Measurements from ENCODE around the gene GCGR. TPM values are rescaled to one million over a fixed set of nuclear protein-coding genes. Genes with fewer than 3 reads are reported as not detected.

Gene GCGR
- total RNA-seq, 3 donors from 2014 or later (not counting 1 experiment from before 2014, with no cell fraction given) = not detected

DNA sequence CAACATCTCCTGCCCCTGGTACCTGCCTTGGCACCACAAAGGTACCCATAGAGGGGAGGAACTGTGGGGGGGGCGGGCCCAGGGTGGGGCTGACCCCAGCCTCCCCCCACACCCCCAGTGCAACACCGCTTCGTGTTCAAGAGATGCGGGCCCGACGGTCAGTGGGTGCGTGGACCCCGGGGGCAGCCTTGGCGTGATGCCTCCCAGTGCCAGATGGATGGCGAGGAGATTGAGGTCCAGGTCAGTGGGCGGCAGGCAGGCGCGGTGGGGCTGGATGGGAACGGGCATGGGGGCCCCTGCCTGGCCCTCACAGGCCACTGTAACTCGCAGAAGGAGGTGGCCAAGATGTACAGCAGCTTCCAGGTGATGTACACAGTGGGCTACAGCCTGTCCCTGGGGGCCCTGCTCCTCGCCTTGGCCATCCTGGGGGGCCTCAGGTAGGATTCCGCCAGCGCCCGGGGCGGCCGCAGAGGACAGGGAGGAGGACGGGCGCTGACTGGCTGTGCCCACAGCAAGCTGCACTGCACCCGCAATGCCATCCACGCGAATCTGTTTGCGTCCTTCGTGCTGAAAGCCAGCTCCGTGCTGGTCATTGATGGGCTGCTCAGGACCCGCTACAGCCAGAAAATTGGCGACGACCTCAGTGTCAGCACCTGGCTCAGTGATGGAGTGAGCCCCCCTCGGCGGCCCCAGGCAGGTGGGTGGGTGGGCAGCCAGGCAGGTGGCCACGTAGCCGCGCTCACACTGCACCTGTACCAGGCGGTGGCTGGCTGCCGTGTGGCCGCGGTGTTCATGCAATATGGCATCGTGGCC is 7.1 kb downstream of the GCGR start:
- ATAC-seq (no peak), DNase-seq (no peak)
- no peaks in the 10 kb centered on the region for H3K36me3 Mint-ChIP-seq
- H3K4me1 Mint-ChIP-seq = no peaks in the 10 kb centered on the region
- TF ChIP-seq, protein P1, sequence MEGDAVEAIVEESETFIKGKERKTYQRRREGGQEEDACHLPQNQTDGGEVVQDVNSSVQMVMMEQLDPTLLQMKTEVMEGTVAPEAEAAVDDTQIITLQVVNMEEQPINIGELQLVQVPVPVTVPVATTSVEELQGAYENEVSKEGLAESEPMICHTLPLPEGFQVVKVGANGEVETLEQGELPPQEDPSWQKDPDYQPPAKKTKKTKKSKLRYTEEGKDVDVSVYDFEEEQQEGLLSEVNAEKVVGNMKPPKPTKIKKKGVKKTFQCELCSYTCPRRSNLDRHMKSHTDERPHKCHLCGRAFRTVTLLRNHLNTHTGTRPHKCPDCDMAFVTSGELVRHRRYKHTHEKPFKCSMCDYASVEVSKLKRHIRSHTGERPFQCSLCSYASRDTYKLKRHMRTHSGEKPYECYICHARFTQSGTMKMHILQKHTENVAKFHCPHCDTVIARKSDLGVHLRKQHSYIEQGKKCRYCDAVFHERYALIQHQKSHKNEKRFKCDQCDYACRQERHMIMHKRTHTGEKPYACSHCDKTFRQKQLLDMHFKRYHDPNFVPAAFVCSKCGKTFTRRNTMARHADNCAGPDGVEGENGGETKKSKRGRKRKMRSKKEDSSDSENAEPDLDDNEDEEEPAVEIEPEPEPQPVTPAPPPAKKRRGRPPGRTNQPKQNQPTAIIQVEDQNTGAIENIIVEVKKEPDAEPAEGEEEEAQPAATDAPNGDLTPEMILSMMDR (IDR thresholded peaks at IDR 0.05) = no peak
- H3K9me3 Mint-ChIP-seq = no peaks in the 10 kb centered on the region
- Histone ChIP-seq H3K36me3 (ENCODE audit: control insufficient read depth, insufficient read depth, low read length) (no peaks in the 10 kb centered on the region), H3K27me3 (ENCODE audit: control insufficient read depth, insufficient read depth, low read length) (peaks cover 1% of the 10 kb centered on the region), H3K4me1 (ENCODE audit: control insufficient read depth, insufficient read depth, low read length) (no peaks in the 10 kb centered on the region), H3K4me3 (ENCODE audit: low read length) (no peak overlapping the region), H3K9me3 (ENCODE audit: control insufficient read depth, insufficient read depth, low read length) (no peaks in the 10 kb centered on the region), H3K27ac (ENCODE audit: low read length) (no peak overlapping the region)
- 87% methylated on average over 42 of the region's 42 CpGs for WGBS (ENCODE audit: insufficient coverage)
- H3K4me3 Mint-ChIP-seq = no peak overlapping the region
- H3K27ac Mint-ChIP-seq = no peak overlapping the region
- intact Hi-C loops (cut with micrococcal nuclease) = no loop called here
- peaks cover 0 to 9% of the 10 kb centered on the region in 2 donors for H3K27me3 Mint-ChIP-seq (ENCODE audit: low read depth in 2 of 2)

DNA sequence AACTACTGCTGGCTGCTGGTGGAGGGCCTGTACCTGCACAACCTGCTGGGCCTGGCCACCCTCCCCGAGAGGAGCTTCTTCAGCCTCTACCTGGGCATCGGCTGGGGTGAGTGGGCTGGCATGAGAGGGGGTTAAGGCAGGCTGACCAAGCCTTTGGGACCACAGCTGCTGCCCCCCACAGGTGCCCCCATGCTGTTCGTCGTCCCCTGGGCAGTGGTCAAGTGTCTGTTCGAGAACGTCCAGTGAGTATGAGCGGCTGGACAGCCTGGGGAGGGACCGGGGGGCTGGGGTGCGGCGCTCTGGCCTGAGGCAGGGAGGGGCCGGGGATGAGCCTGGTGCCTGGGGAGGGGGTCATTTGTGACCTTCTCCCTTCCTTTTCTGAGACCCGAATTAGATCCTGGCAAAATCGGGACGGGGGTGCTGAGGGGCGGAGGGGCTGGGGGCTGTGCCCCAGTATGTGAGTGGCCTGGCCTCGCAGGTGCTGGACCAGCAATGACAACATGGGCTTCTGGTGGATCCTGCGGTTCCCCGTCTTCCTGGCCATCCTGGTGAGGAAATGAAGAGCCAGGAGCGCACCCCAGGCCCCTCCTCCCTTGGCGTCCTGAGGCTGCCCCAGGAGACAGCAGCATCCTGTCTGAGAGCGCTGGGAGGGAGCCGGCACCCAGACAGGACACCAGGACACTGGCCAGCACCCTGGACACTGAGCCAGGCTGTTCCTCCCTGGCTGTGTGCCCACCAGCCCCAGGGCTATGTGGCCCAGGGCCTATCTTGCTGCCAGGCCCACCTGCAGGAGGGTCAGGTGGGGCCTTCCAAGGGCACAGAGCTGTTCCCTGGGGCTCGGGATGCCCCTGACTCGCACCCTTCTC is 8.0 kb downstream of the GCGR start:
- TF ChIP-seq, protein P1 (IDR thresholded peaks at IDR 0.05) = no peak
- DNase-seq (no peak), ATAC-seq (no peak)
- Histone ChIP-seq H3K36me3 (ENCODE audit: control insufficient read depth, insufficient read depth, low read length) (no peaks in the 10 kb centered on the region), H3K9me3 (ENCODE audit: control insufficient read depth, insufficient read depth, low read length) (no peaks in the 10 kb centered on the region), H3K27me3 (ENCODE audit: control insufficient read depth, insufficient read depth, low read length) (no peaks in the 10 kb centered on the region), H3K27ac (ENCODE audit: low read length) (no peak overlapping the region), H3K4me1 (ENCODE audit: control insufficient read depth, insufficient read depth, low read length) (no peaks in the 10 kb centered on the region), H3K4me3 (ENCODE audit: low read length) (no peak overlapping the region)
- no peak overlapping the region for H3K4me3 Mint-ChIP-seq
- intact Hi-C loops (cut with micrococcal nuclease) = no loop called here
- H3K4me1 Mint-ChIP-seq = no peaks in the 10 kb centered on the region
- no peaks in the 10 kb centered on the region for H3K36me3 Mint-ChIP-seq
- no peak overlapping the region for H3K27ac Mint-ChIP-seq
- H3K9me3 Mint-ChIP-seq = no peaks in the 10 kb centered on the region
- WGBS (ENCODE audit: insufficient coverage) = 79% methylated on average over 24 of the region's 24 CpGs
- H3K27me3 Mint-ChIP-seq (ENCODE audit: low read depth in 2 of 2) = peaks cover 0 to 11% of the 10 kb centered on the region in 2 donors

DNA sequence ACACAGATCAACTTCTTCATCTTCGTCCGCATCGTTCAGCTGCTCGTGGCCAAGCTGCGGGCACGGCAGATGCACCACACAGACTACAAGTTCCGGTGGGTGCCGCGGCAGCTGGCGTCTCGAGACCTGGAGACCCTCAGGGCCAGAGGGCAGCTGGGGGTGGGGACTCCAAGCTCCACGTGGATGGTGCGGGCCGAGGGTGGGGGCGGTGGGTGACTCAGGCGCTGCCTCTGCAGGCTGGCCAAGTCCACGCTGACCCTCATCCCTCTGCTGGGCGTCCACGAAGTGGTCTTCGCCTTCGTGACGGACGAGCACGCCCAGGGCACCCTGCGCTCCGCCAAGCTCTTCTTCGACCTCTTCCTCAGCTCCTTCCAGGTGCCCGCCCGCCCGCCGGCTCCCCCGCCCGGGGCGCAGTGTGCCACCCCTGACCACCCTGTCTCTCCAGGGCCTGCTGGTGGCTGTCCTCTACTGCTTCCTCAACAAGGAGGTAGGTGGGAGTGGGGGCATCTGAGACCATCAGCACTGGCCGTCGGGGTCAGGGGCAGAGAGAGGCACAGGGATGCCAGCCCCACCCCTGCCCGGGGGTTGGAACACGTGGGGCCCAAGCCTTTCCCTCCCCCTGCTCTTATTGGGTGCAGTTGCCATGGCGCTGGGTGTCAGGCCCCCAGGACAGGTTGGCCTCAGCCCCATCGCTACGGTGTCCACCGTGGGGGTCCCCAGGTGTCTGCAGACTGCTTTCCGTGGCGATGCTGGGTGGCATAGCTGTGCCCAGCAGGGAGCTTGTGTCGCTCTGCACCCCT is 8.8 kb downstream of the GCGR start:
- no peaks in the 10 kb centered on the region for H3K27me3 ChIP-seq (ENCODE audit: control insufficient read depth, insufficient read depth, low read length)
- Mint-ChIP-seq H3K27me3 (ENCODE audit: low read depth in 2 of 2) (peaks cover 4 to 11% of the 10 kb centered on the region in 2 donors), H3K36me3 (no peaks in the 10 kb centered on the region), H3K27ac (no peak overlapping the region), H3K4me3 (no peak overlapping the region), H3K4me1 (no peaks in the 10 kb centered on the region), H3K9me3 (no peaks in the 10 kb centered on the region)
- no peaks in the 10 kb centered on the region for H3K9me3 ChIP-seq (ENCODE audit: control insufficient read depth, insufficient read depth, low read length)
- no peak overlapping the region for H3K4me3 ChIP-seq (ENCODE audit: low read length)
- intact Hi-C loops (cut with micrococcal nuclease) = no loop called here
- no peak overlapping the region for H3K27ac ChIP-seq (ENCODE audit: low read length)
- no peak for DNase-seq
- ATAC-seq = no peak
- H3K4me1 ChIP-seq (ENCODE audit: control insufficient read depth, insufficient read depth, low read length) = no peaks in the 10 kb centered on the region
- TF ChIP-seq, protein P1 (IDR thresholded peaks at IDR 0.05) = no peak
- WGBS (ENCODE audit: insufficient coverage) = 89% methylated on average over 45 of the region's 45 CpGs
- H3K36me3 ChIP-seq (ENCODE audit: control insufficient read depth, insufficient read depth, low read length) = no peaks in the 10 kb centered on the region
